HepG2 (cell line): ENCODE data around the gene GRK3. TPM values are rescaled to one million over a fixed set of nuclear protein-coding genes. Genes with fewer than 3 reads are reported as not detected.
"Not testable (repeated sequence)": the region's sequence is repeated elsewhere in the genome, so short reads cannot be mapped to it uniquely, and the experiment has no call there.

ENCODE experiments used
- ATAC-seq: fragments of 200-7000 bp; cut with Tn5 transposase; 3 replicates; pipeline ENCODE4 v1.9.1; 2020; ENCODE audit warnings: mild to moderate bottlenecking, moderate library complexity
- BruUV-seq: library from RNA; stranded (reverse); fragments of 400-500 nt; replicated peaks from 2 replicates; lab custom pipeline; 2021; lab: Mats Ljungman, UMichigan
- CTCF ChIA-PET: fragments of 300-600 bp; formaldehyde crosslinking; extraction: SDS; loops from one replicate; lab custom pipeline; 2021; ENCODE audit warnings: low total read pairs, inconsistent platforms, low intra/inter-chr PET ratio; lab: Yijun Ruan, JAX
- POLR2A ChIA-PET: fragments of 350-600 bp; sonication (Branson Sonifier 250); formaldehyde crosslinking; loops from one replicate; lab custom pipeline; 2020; ENCODE audit warnings: antibody characterized with exemption, inconsistent platforms; lab: Yijun Ruan, JAX
- DNase-seq: peaks from one replicate; pipeline ENCODE4 v3.0.0-alpha.2; 2015; ENCODE audit warnings: low spot score
- FAIRE-seq: peaks from 3 replicates; lab custom pipeline; 2011; peaks lifted over from hg19 to GRCh38; lab: Jason Lieb, UNC
- H2AFZ ChIP-seq: one replicate; pipeline ENCODE4 v1.6.1; 2011; ENCODE audit warnings: low read length, inconsistent platforms
- H3K27ac ChIP-seq: fragments of 300-600 bp; 3 replicates; pipeline ENCODE4 v1.8.0; 2011; ENCODE audit warnings: mixed run types, mild to moderate bottlenecking, mixed read lengths, low read length, inconsistent platforms; ENCODE audit not compliant: insufficient read depth; ENCODE audit errors: extremely low read length
- H3K27me3 ChIP-seq, 2 experiments: fragments of 200-600 bp in 1 of 2; 2 replicates in 1 of 2; 3 replicates in 1 of 2; pipeline versions ENCODE4 v1.6.0 to v1.8.0; 2011; ENCODE audit warnings: low read length in 2 of 2, mild to moderate bottlenecking in 2 of 2, moderate library complexity in 2 of 2, inconsistent platforms in 1 of 2; ENCODE audit not compliant: insufficient read depth in 2 of 2, control insufficient read depth in 1 of 2
- H3K36me3 ChIP-seq, 2 experiments: fragments of 200-600 bp in 1 of 2; replicated peaks in 1 of 2; 2 replicates in 1 of 2; 3 replicates in 1 of 2; pipeline versions ENCODE4 v1.5.1 to v1.8.0; 2011; ENCODE audit warnings: low read length in 2 of 2, inconsistent platforms in 1 of 2; ENCODE audit not compliant: insufficient read depth in 2 of 2, control insufficient read depth in 1 of 2
- H3K4me1 ChIP-seq: 2 replicates; pipeline ENCODE4 v1.5.1; 2012; ENCODE audit warnings: low read length, inconsistent platforms; ENCODE audit not compliant: insufficient read depth
- H3K4me2 ChIP-seq: 2 replicates; pipeline ENCODE4 v1.6.0; 2011; ENCODE audit warnings: low read depth, low read length, inconsistent platforms
- H3K4me3 ChIP-seq, 3 experiments: fragments of 200-600 bp in 1 of 3; sonication (generic), shearing (Covaris generic) in 1 of 3; replicated peaks in 1 of 3; 2 replicates each; pipeline ENCODE4 v1.5.1; 2011 to 2016; ENCODE audit warnings: low read length in 3 of 3, inconsistent platforms in 2 of 3, low read depth in 2 of 3, mild to moderate bottlenecking in 2 of 3, control low read depth in 1 of 3, mixed read lengths in 1 of 3; ENCODE audit not compliant: insufficient read depth in 1 of 3
- H3K79me2 ChIP-seq: one replicate; pipeline ENCODE4 v1.6.1; 2011; ENCODE audit warnings: low read length, inconsistent platforms; ENCODE audit not compliant: insufficient read depth
- H3K9ac ChIP-seq: 2 replicates; pipeline ENCODE4 v1.6.0; 2011; ENCODE audit warnings: mild to moderate bottlenecking, low read depth, low read length, inconsistent platforms; ENCODE audit not compliant: insufficient read depth
- H3K9me3 ChIP-seq: 2 replicates; pipeline ENCODE4 v1.5.1; 2012; ENCODE audit warnings: mild to moderate bottlenecking, low read length
- H4K20me1 ChIP-seq: 2 replicates; pipeline ENCODE4 v1.6.0; 2011; ENCODE audit warnings: inconsistent platforms, mild to moderate bottlenecking, low read length, moderate library complexity; ENCODE audit not compliant: insufficient read depth
- WGBS: methylation state at CpG from one replicate; pipeline ENCODE4 v1.1.6; 2017; ENCODE audit warnings: low lambda C conversion rate; 5-methylcytosine and 5-hydroxymethylcytosine counted together
- in situ Hi-C: cut with HindIII; loops from 2 replicates; pipeline ENCODE4 v1.10.0; 2017; ENCODE audit warnings: low pct_unique_long_range_greater_than_20kb; ENCODE audit not compliant: extremely low pct_ligation_motif_present
- intact Hi-C: fragments of 100-400 bp; cut with micrococcal nuclease; formaldehyde crosslinking; loops from one replicate; pipeline ENCODE4 v1.10.0; 2022; ENCODE audit not compliant: unreplicated experiment
- polyA plus RNA-seq, 8 experiments: library from polyadenylated mRNA; depleted of rRNA in 3 of 8; stranded (reverse) in 7 of 8; unstranded in 1 of 8; fragments of >200 nt; fragmentation: Illumina TruSeq in 4 of 8; extraction: Trizol in 4 of 8; gene quantifications; 2 replicates each; pipeline versions ENCODE4 v1.2.1 to v1.2.3, GENCODE V29; 2011 to 2016; ENCODE audit warnings: low read depth in 4 of 8, missing spikeins in 1 of 8, mixed read lengths in 1 of 8; ENCODE audit not compliant: insufficient read depth in 1 of 8
- total RNA-seq, 5 experiments: library from RNA; depleted of rRNA; stranded (reverse); fragments of >200 nt; fragmentation: Illumina TruSeq; extraction: Trizol; gene quantifications; 2 replicates each; pipeline ENCODE4 v1.2.3, GENCODE V29; 2016; ENCODE audit warnings: low read depth in 1 of 5

Gene GRK3
- total and polyA plus RNA-seq, 2 of the 13 experiments (the other 11 are each of a cell fraction or from before 2014, with no cell fraction given): 8.5 to 16.7 TPM

DNA sequence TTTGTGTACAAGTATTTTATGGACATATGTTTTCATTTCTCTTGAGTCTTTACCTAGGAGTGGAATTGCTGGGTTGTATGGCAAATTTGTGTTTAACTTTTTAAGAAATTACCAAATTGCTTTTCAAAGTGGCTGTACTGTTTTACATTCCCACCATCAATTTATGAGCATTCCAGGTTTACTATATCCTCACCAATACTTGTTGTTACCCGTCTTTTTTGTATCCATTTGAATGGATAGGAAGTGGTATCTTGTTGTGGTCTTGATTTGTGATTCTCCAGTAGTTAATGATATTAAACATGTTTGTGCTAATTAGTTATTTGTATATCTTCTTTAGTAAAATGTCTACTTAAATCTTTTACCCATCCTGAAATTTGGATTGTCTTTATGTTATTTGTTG, 46.8 kb downstream of the GRK3 start:
- CTCF ChIA-PET, H3K4me2 ChIP-seq, in situ Hi-C loops, H3K79me2 ChIP-seq, intact Hi-C loops, BruUV-seq, H3K9ac ChIP-seq, H3K4me1 ChIP-seq, H4K20me1 ChIP-seq, FAIRE-seq, H3K27me3 ChIP-seq, H2AFZ ChIP-seq, POLR2A ChIA-PET, H3K27ac ChIP-seq, H3K4me3 ChIP-seq, DNase-seq, ATAC-seq, H3K36me3 ChIP-seq, H3K9me3 ChIP-seq: not testable (repeated sequence)
- 100% methylated on average over 1 of the region's 1 CpG for WGBS

DNA sequence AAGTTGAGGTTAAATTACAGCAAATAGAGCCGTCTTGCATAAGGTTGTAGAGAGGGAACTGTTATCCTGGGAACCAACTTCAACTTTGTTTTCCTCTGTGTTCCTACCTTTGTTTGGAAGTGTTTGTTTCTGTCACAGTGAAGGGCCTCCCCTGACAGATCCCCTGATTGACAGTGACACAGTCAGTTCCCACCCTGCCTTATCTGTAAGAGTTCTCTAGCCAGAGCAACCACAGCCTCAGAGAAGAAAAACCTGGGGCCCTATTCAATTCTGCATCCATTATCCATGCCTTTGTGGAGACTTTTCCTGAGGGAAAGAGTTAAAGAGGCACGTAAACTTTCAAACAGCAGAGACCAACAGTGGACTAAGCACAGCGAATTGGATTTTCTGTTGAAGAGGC, 48.7 kb downstream of the GRK3 start:
- in situ Hi-C loops, H2AFZ ChIP-seq, H3K9me3 ChIP-seq, H3K4me3 ChIP-seq, H3K27me3 ChIP-seq, CTCF ChIA-PET, H3K9ac ChIP-seq, H3K36me3 ChIP-seq, H3K27ac ChIP-seq, ATAC-seq, intact Hi-C loops, DNase-seq, H3K4me2 ChIP-seq, H3K79me2 ChIP-seq, POLR2A ChIA-PET, BruUV-seq, H4K20me1 ChIP-seq, H3K4me1 ChIP-seq: not testable (repeated sequence)
- peak; percentile 59 for FAIRE-seq
- WGBS: no CpG with 5 or more reads among the region's 3 CpGs

DNA sequence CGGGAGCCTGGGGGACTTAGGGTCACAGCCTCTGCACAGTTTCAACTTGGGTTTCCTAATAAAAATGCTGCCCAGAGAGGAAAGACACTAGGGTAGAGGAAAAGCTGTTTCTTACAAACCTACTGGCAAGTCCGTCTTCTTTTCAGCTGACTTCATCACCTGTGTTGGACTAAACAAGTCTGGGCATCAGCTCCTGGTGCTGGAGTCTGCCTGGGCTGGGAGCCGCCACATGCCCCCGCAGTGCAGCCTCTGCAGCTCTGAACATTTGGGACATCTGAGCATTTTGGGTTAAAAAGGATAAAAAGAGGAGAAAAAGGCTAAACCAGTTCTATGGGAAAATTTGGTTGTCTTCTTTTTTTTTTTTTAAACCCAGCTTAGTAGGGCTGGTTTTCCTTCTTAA, 49.1 kb downstream of the GRK3 start:
- CTCF ChIA-PET, H3K9ac ChIP-seq: not testable (repeated sequence)

DNA sequence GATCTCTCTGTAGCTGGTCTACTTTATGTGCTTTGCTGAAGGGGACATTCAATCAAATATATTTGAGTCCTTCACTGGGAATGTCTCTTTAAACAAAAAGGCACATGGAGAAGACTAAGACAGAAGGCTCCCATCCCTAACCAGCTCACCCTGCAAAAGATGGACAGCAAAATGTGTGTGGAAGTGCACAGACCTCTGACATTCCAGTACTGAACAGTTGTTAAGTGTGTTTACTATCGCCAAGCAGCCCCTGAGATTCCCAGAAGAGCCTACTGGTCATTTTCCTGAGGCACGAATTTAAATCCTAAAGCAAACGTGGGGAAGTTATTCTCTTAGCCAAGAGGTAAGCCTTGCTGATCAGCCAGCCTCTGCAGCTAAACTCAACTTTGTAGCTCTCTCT, 50.3 kb downstream of the GRK3 start:
- 67% methylated on average over 3 of the region's 3 CpGs for WGBS
- CTCF ChIA-PET, H3K79me2 ChIP-seq, H3K27ac ChIP-seq, BruUV-seq, H4K20me1 ChIP-seq, in situ Hi-C loops, POLR2A ChIA-PET, DNase-seq, H3K36me3 ChIP-seq, H3K9me3 ChIP-seq, H3K4me2 ChIP-seq, H3K9ac ChIP-seq, intact Hi-C loops, ATAC-seq, H3K4me3 ChIP-seq, H3K27me3 ChIP-seq, H3K4me1 ChIP-seq, H2AFZ ChIP-seq: not testable (repeated sequence)
- FAIRE-seq: peak; percentile 15

More for the DNA sequence above, 49.1 kb downstream of the GRK3 start:
- intact Hi-C loops, H3K27ac ChIP-seq, ATAC-seq, H3K9me3 ChIP-seq, FAIRE-seq, H3K79me2 ChIP-seq, H3K27me3 ChIP-seq, DNase-seq, in situ Hi-C loops, H2AFZ ChIP-seq, H3K36me3 ChIP-seq, H3K4me2 ChIP-seq, POLR2A ChIA-PET, BruUV-seq, H3K4me1 ChIP-seq, H3K4me3 ChIP-seq, H4K20me1 ChIP-seq: not testable (repeated sequence)
- WGBS: 97% methylated on average over 3 of the region's 4 CpGs
